Globus pallidus (tissue), 1 donor: ENCODE data around the gene MAGEA9B.
"Not testable (repeated sequence)": the region's sequence is repeated elsewhere in the genome, so short reads cannot be mapped to it uniquely, and the experiment has no call there.

Experiments
- DNase-seq: peaks from one replicate; pipeline ENCODE4 v3.0.0-alpha.2; 2015; ENCODE audit warnings: low spot score

MAGEA9B gene

DNA sequence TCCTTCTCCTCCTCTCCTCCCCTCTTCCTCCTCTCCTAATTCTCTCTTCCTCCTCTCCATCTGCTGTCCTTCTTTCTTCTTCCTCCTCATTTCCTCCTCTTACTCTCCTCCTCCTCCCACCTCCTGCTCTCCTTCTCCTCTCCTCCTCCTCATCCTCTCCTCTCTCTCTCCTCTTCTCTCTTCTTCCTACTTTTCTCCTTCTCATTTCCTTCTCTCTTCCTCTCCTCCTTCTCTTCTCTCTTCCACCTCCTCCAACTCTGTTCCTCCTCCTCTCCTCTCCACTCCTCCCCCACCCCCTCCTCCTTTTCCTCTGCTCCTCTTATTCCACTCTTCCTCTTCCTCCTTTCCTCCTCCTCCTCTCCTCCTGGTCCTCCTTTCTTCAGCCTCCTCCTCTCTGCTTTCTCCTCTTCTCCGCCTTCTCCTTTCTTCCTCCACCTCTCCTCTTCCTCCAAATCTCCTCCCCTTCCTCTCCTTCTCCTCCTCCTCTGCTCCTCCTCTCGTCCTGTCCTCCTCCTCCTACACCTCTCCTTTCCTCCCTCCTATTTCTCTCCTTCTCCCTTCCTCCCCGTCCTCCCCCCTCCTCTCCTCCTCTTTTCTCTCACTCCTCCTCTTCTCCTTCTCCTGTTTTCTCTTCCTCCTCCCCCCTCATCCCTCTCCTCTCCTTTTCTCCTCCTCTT, 52.2 kb downstream of the MAGEA9B start:
- DNase-seq: not testable (repeated sequence)

DNA sequence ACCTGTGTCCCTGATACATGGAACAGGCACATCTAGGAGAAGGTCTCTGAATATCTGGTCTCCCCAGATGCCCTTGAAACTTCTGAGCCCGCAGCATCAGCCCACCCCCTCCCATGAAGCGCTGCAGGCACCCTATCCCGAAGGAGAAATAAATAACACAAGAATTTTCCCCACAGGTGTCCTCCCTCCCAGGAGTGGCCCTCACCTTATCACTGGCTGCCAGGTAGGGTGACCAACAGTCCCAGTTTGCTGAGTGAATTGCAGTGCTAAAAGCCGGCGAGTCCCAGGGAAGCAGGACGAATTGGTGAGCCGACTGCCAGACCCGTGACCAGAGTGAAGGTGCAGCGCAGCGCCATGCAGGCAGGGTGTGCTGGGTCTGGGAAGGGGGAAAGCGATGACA, 53.3 kb downstream of the MAGEA9B start:
- not testable (repeated sequence) for DNase-seq

DNA sequence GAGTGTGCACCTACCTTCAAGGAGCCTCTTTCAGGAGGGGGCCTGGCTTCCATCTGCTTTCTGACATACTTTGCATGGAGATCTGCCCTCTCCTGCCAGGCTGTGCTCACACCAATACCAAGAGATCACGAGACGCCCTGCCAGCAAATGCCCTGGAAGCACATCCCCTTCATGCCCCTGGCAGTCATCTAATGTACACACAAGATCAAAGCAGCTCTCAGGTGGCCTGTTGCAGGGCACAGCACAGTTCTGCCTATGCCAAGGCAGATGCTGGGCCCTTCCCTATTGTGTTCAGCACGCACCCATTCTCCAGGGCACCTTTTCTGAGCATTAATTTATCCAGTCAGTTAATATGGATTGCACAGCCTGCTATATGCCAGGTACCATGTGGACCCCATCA, 54.4 kb downstream of the MAGEA9B start:
- DNase-seq: not testable (repeated sequence)
